H1 (cell line): ENCODE data around the gene SNX7. TPM values are rescaled to one million over a fixed set of nuclear protein-coding genes. Genes with fewer than 3 reads are reported as not detected.

Source experiments
- CTCF ChIA-PET: fragments of 300-600 bp; sonication (Branson Sonifier 250); formaldehyde crosslinking; loops from one replicate; lab custom pipeline; 2021; ENCODE audit not compliant: partially characterized antibody; lab: Charles Lee
- POLR2A ChIA-PET: fragments of 300-600 bp; sonication (Branson Sonifier 250); formaldehyde crosslinking; loops from one replicate; lab custom pipeline; 2021; ENCODE audit warnings: inconsistent platforms; ENCODE audit not compliant: partially characterized antibody; lab: Charles Lee
- DNase-seq, 2 experiments: peaks; one replicate each; pipeline versions ENCODE4 v3.0.0 to v3.0.0-alpha.2; 2010 to 2022; ENCODE audit warnings: low spot score in 2 of 2, low read depth in 1 of 2, mixed read lengths in 1 of 2
- FAIRE-seq: peaks from 2 replicates; lab custom pipeline; 2011; peaks lifted over from hg19 to GRCh38; lab: Jason Lieb, UNC
- H2AFZ ChIP-seq: 2 replicates; pipeline ENCODE4 v1.8.1; 2012; ENCODE audit warnings: low read length, inconsistent platforms
- H2AK5ac ChIP-seq: 2 replicates; pipeline ENCODE4 v1.6.1; 2013; ENCODE audit warnings: low read depth, low read length
- H2BK120ac ChIP-seq: replicated peaks from 2 replicates; pipeline ENCODE3; 2013; ENCODE audit warnings: low read depth, low read length, inconsistent platforms
- H2BK12ac ChIP-seq: 2 replicates; pipeline ENCODE4 v1.6.1; 2013; ENCODE audit warnings: low read depth, low read length
- H2BK15ac ChIP-seq: 2 replicates; pipeline ENCODE4 v1.6.1; 2013; ENCODE audit warnings: low read length
- H2BK20ac ChIP-seq: 2 replicates; pipeline ENCODE4 v1.6.1; 2013; ENCODE audit warnings: low read length
- H2BK5ac ChIP-seq: 2 replicates; pipeline ENCODE4 v1.6.1; 2013; ENCODE audit warnings: low read depth, low read length
- H3K14ac ChIP-seq: 2 replicates; pipeline ENCODE4 v1.6.1; 2013; ENCODE audit warnings: inconsistent platforms; ENCODE audit not compliant: insufficient read length
- H3K18ac ChIP-seq: 2 replicates; pipeline ENCODE4 v1.6.1; 2013; ENCODE audit warnings: low read length; ENCODE audit errors: extremely low read depth
- H3K23ac ChIP-seq: 2 replicates; pipeline ENCODE4 v1.6.1; 2013; ENCODE audit warnings: inconsistent platforms; ENCODE audit not compliant: insufficient read length
- H3K23me2 ChIP-seq: 2 replicates; pipeline ENCODE4 v1.6.1; 2013; ENCODE audit warnings: low read depth, low read length
- H3K27ac ChIP-seq: 2 replicates; pipeline ENCODE4 v1.6.1; 2011; ENCODE audit warnings: low read depth, low read length, inconsistent platforms
- H3K27me3 ChIP-seq, 4 experiments: replicated peaks in 1 of 4; 1 replicate in 1 of 4; 2 replicates in 3 of 4; pipeline versions ENCODE4 v1.6.1 to v1.8.1; 2011 to 2013; ENCODE audit warnings: low read length in 3 of 4, mild to moderate bottlenecking in 3 of 4, inconsistent platforms in 2 of 4, mixed read lengths in 2 of 4, moderate library complexity in 1 of 4; ENCODE audit not compliant: control insufficient read depth in 3 of 4, insufficient read depth in 3 of 4; ENCODE audit errors: extremely low read depth in 1 of 4
- H3K36me3 ChIP-seq, 4 experiments: 2 replicates each; pipeline versions ENCODE4 v1.6.1 to v1.8.1; 2011 to 2013; ENCODE audit warnings: mild to moderate bottlenecking in 4 of 4, low read length in 3 of 4, moderate library complexity in 2 of 4, control low read depth in 1 of 4, inconsistent platforms in 1 of 4; ENCODE audit not compliant: insufficient read depth in 4 of 4, control insufficient read depth in 2 of 4
- H3K4ac ChIP-seq: replicated peaks from 2 replicates; pipeline ENCODE3; 2013; ENCODE audit warnings: low read length, low read depth, mixed read lengths, inconsistent platforms; ENCODE audit not compliant: insufficient read length
- H3K4me1 ChIP-seq, 4 experiments: replicated peaks in 1 of 4; 1 replicate in 1 of 4; 2 replicates in 3 of 4; pipeline versions ENCODE4 v1.6.1 to v1.8.1; 2011 to 2013; ENCODE audit warnings: low read length in 3 of 4, inconsistent platforms in 2 of 4, mixed read lengths in 1 of 4; ENCODE audit not compliant: insufficient read depth in 4 of 4, control insufficient read depth in 3 of 4
- H3K4me2 ChIP-seq, 2 experiments: 2 replicates each; pipeline versions ENCODE4 v1.6.1 to v1.8.1; 2011 to 2013; ENCODE audit warnings: low read depth in 2 of 2, low read length in 2 of 2, control low read depth in 1 of 2, inconsistent platforms in 1 of 2, mild to moderate bottlenecking in 1 of 2; ENCODE audit not compliant: insufficient read depth in 1 of 2
- H3K4me3 ChIP-seq, 4 experiments: fragments of 200-600, 300-600 bp in 1 of 4; sonication (generic), shearing (Covaris generic), sonication (Bioruptor Twin) in 1 of 4; 2 replicates each; pipeline versions ENCODE4 v1.5.1 to v1.8.1; 2011 to 2016; ENCODE audit warnings: low read length in 4 of 4, low read depth in 3 of 4, control low read depth in 2 of 4, inconsistent platforms in 2 of 4, mild to moderate bottlenecking in 2 of 4, mixed read lengths in 1 of 4, moderate library complexity in 1 of 4; ENCODE audit not compliant: insufficient read depth in 2 of 4; ENCODE audit errors: extremely low read depth in 1 of 4
- H3K56ac ChIP-seq: replicated peaks from 2 replicates; pipeline ENCODE3; 2013; ENCODE audit warnings: low read depth, mild to moderate bottlenecking, mixed read lengths, low read length, inconsistent platforms; ENCODE audit not compliant: insufficient read length
- H3K79me1 ChIP-seq: 2 replicates; pipeline ENCODE4 v1.6.1; 2013; ENCODE audit warnings: low read depth, low read length, control low read depth
- H3K79me2 ChIP-seq, 2 experiments: 2 replicates each; pipeline versions ENCODE4 v1.6.1 to v1.8.1; 2012 to 2013; ENCODE audit warnings: low read length in 2 of 2, mild to moderate bottlenecking in 2 of 2, inconsistent platforms in 1 of 2; ENCODE audit not compliant: insufficient read depth in 2 of 2, control insufficient read depth in 1 of 2
- H3K9ac ChIP-seq, 4 experiments: replicated peaks in 1 of 4; 1 replicate in 1 of 4; 2 replicates in 3 of 4; pipeline versions ENCODE4 v1.6.1 to v1.8.1; 2011 to 2013; ENCODE audit warnings: low read depth in 3 of 4, low read length in 3 of 4, control low read depth in 2 of 4, mild to moderate bottlenecking in 2 of 4, moderate library complexity in 2 of 4, inconsistent platforms in 1 of 4; ENCODE audit errors: extremely low read depth in 1 of 4
- H3K9me3 ChIP-seq, 2 experiments: 2 replicates each; pipeline versions ENCODE4 v1.6.1 to v1.8.1; 2012 to 2013; ENCODE audit warnings: mild to moderate bottlenecking in 2 of 2, moderate library complexity in 2 of 2, control low read depth in 1 of 2, inconsistent platforms in 1 of 2, low read depth in 1 of 2, low read length in 1 of 2, mixed read lengths in 1 of 2; ENCODE audit not compliant: insufficient read depth in 2 of 2
- H4K20me1 ChIP-seq, 2 experiments: replicated peaks in 1 of 2; 2 replicates each; pipeline versions ENCODE3 to v1.8.1; 2011 to 2013; ENCODE audit warnings: inconsistent platforms in 2 of 2, low read length in 2 of 2, mild to moderate bottlenecking in 1 of 2; ENCODE audit not compliant: insufficient read depth in 2 of 2, control insufficient read depth in 1 of 2
- H4K5ac ChIP-seq: 2 replicates; pipeline ENCODE4 v1.6.1; 2013; ENCODE audit warnings: low read length, low read depth, mixed read lengths, inconsistent platforms; ENCODE audit not compliant: insufficient read length
- H4K8ac ChIP-seq: 2 replicates; pipeline ENCODE4 v1.8.0; 2013; ENCODE audit warnings: mild to moderate bottlenecking, moderate library complexity, low read length, inconsistent platforms; ENCODE audit not compliant: insufficient read depth; ENCODE audit errors: extremely low read depth
- H4K91ac ChIP-seq: replicated peaks from 2 replicates; pipeline ENCODE3; 2013; ENCODE audit warnings: low read length, mixed read lengths, inconsistent platforms; ENCODE audit not compliant: insufficient read length
- CTCF ChIP-seq, 3 experiments: IDR thresholded peaks; 1 replicate in 2 of 3; 2 replicates in 1 of 3; pipeline versions ENCODE4 v1.5.1 to v1.6.1; 2011; ENCODE audit warnings: low read length in 3 of 3, mild to moderate bottlenecking in 3 of 3, inconsistent platforms in 2 of 3, low read depth in 1 of 3, moderate library complexity in 1 of 3; ENCODE audit not compliant: insufficient read depth in 1 of 3; ENCODE audit errors: control extremely low read depth in 1 of 3
- POU5F1 ChIP-seq: IDR thresholded peaks from 2 replicates; pipeline ENCODE4 v1.6.1; 2011; ENCODE audit warnings: low read depth, mild to moderate bottlenecking, low read length, moderate library complexity
- RAD21 ChIP-seq, 2 experiments: IDR thresholded peaks in 1 of 2; conservative IDR thresholded peaks in 1 of 2; 2 replicates each; pipeline ENCODE4 v1.6.1; 2011; ENCODE audit warnings: low read depth in 2 of 2, low read length in 2 of 2, improper control_type of control experiment in 1 of 2, inconsistent platforms in 1 of 2, mild to moderate bottlenecking in 1 of 2, moderate library complexity in 1 of 2
- TAF7 ChIP-seq: optimal IDR thresholded peaks from 2 replicates; pipeline ENCODE3; 2011; ENCODE audit warnings: low read depth, mild to moderate bottlenecking, inconsistent platforms, low read length, moderate library complexity, borderline replicate concordance
- YY1 ChIP-seq: IDR thresholded peaks from 2 replicates; pipeline ENCODE4 v1.6.1; 2011; ENCODE audit warnings: low read depth, mild to moderate bottlenecking, low read length
- WGBS, 2 experiments: shearing (Covaris generic) in 1 of 2; methylation state at CpG; one replicate each; pipeline versions ENCODE4 v1.1.6 to v1.1.7; 2013 to 2015; ENCODE audit warnings: low lambda C conversion rate in 2 of 2, mixed read lengths in 2 of 2, inconsistent platforms in 1 of 2, low coverage in 1 of 2, missing lambda C conversion rate in 1 of 2; ENCODE audit not compliant: insufficient replicate concordance in 2 of 2, insufficient coverage in 1 of 2, insufficient read length in 1 of 2; ENCODE audit errors: extremely low coverage in 1 of 2, missing lambda C conversion rate in 1 of 2; 5-methylcytosine and 5-hydroxymethylcytosine counted together
- polyA plus RNA-seq, 7 experiments: library from polyadenylated mRNA; depleted of rRNA in 3 of 7; stranded (reverse) in 5 of 7; unstranded in 2 of 7; fragments of >200 nt in 5 of 7; fragments of 200-250 nt in 2 of 7; gene quantifications; 1 replicate in 5 of 7; 2 replicates in 1 of 7; 4 replicates in 1 of 7; pipeline versions ENCODE4 v1.2.1 to v1.2.3, GENCODE V29; 2011 to 2013; ENCODE audit warnings: missing spikeins in 2 of 7, mixed read lengths in 2 of 7
- total RNA-seq: library from RNA; stranded (reverse); fragmentation: NEBNext Ultra II Directional; extraction: Animal tissue kit (Norgen Biotek cat#: 25700); gene quantifications from 2 replicates; pipeline ENCODE4 v1.2.1, GENCODE V29; 2021

Gene SNX7
- total and polyA plus RNA-seq, 2 of the 8 experiments (the other 6 are each of a cell fraction or from before 2014, with no cell fraction given): 9.2 to 23.8 TPM

DNA sequence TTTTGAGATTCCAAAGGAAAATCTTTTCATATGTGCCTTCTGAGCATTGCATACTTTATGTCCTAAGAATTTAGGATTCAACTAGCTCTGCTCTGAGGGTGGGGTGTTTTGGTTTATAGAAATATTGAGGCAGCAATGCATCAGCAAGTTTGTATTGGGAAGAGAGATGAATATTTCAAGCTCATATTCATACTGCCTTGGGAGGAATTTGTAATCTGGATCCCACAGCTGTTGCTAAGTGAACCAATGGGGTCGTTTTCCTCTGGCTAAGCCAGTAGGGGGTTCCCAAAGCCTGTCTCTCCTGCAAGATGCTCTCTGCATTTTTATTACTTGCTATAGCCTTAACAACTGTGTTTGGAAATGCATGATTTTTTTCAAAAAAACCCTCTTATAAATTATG lies 130.6 kb downstream of the SNX7 start:
- Histone ChIP-seq H3K23me2 (no peaks in the 10 kb centered on the region), H4K5ac (no peak overlapping the region), H2BK20ac (no peak overlapping the region), H3K4me2 (no peak overlapping the region), H3K9ac (no peak overlapping the region), H2BK12ac (no peak overlapping the region), H3K9me3 (no peaks in the 10 kb centered on the region), H2BK120ac (no peak overlapping the region), H3K27me3 (no peaks in the 10 kb centered on the region), H2BK15ac (no peak overlapping the region), H3K79me2 (no peaks in the 10 kb centered on the region), H2AK5ac (no peak overlapping the region), H3K4me1 (no peaks in the 10 kb centered on the region), H3K27ac (no peak overlapping the region), H2AFZ (no peak overlapping the region), H3K14ac (no peak overlapping the region), H3K4me3 (no peak overlapping the region), H3K4ac (no peak overlapping the region), H3K36me3 (no peaks in the 10 kb centered on the region), H3K79me1 (no peaks in the 10 kb centered on the region), H3K23ac (no peak overlapping the region), H4K20me1 (no peaks in the 10 kb centered on the region), H4K8ac (no peak overlapping the region), H4K91ac (no peak overlapping the region), H3K18ac (no peak overlapping the region), H2BK5ac (no peak overlapping the region), H3K56ac (no peak overlapping the region)
- WGBS, 2 experiments: 79% methylated on average over 1 of the region's 1 CpG; no CpG with 5 or more reads in 1 of the 2 experiments
- FAIRE-seq (no peak), DNase-seq (no peak)
- TF ChIP-seq YY1: no peak
- TF ChIP-seq TAF7: no peak
- TF ChIP-seq CTCF (IDR thresholded peaks at IDR 0.05; ENCODE audit: control extremely low read depth in 1 of 3, insufficient read depth in 1 of 3, low read depth in 1 of 3, low read length in 3 of 3): no peak
- peak; percentile 24 to 51; a peak in 3 of 4 replicates for TF ChIP-seq RAD21 (IDR thresholded peaks at IDR 0.05 in 1 of 2, conservative IDR thresholded peaks at IDR 0.05 in 1 of 2; ENCODE audit: low read depth in 2 of 2, low read length in 2 of 2)
- TF ChIP-seq POU5F1: no peak
- POLR2A ChIA-PET: no interaction called here
- CTCF ChIA-PET: interaction anchor here (0.5 to 2.3 kb wide), 15 partner anchors 11 to 1618 kb away, joined by 3 to 9 read pairs (median 3); no protein-coding TSS in a partner anchor
